K562 (cell line): ENCODE results near the gene CACNG1. TPM values are rescaled to one million over a fixed set of nuclear protein-coding genes. Genes with fewer than 3 reads are reported as not detected.

ENCODE experiments used
- ATAC-seq: fragments of 200-7000 bp; cut with Tn5 transposase; 3 replicates; pipeline ENCODE4 v1.9.1; 2020; ENCODE audit warnings: moderate library complexity
- BruUV-seq: library from RNA; stranded (reverse); fragments of 400-500 nt; replicated peaks from 2 replicates; lab custom pipeline; 2021; lab: Mats Ljungman, UMichigan
- CTCF ChIA-PET: fragments of 300-600 bp; formaldehyde crosslinking; extraction: SDS; loops from one replicate; lab custom pipeline; 2021; ENCODE audit warnings: low intra/inter-chr PET ratio; lab: Yijun Ruan, JAX
- POLR2A ChIA-PET: fragments of 300-600, 350-650 bp; sonication (Branson Sonifier 250); formaldehyde crosslinking; extraction: SDS; loops from one replicate; lab custom pipeline; 2021; ENCODE audit warnings: antibody characterized with exemption, inconsistent platforms; lab: Yijun Ruan, JAX
- DNase-seq, 4 experiments: peaks; one replicate each; pipeline versions ENCODE4 v3.0.0 to v3.0.0-alpha.2; 2011 to 2018; ENCODE audit warnings: low spot score in 3 of 4, mixed read lengths in 3 of 4; ENCODE audit errors: extremely low read depth in 1 of 4
- FAIRE-seq: peaks from 2 replicates; lab custom pipeline; 2011; peaks lifted over from hg19 to GRCh38; lab: Jason Lieb, UNC
- H2AFZ ChIP-seq: 2 replicates; pipeline ENCODE4 v1.6.0; 2011; ENCODE audit warnings: low read depth, low read length, control low read depth, inconsistent platforms
- H3K27ac ChIP-seq: fragments of 200-600 bp; 3 replicates; pipeline ENCODE4 v1.8.0; 2011; ENCODE audit warnings: low read depth, mild to moderate bottlenecking, control low read depth, inconsistent platforms, low read length, moderate library complexity, mixed read lengths; ENCODE audit errors: extremely low read depth
- H3K27me3 ChIP-seq, 2 experiments: fragments of 300-600 bp in 1 of 2; 2 replicates in 1 of 2; 3 replicates in 1 of 2; pipeline versions ENCODE4 v1.6.0 to v1.8.0; 2011; ENCODE audit warnings: inconsistent platforms in 2 of 2, low read length in 2 of 2, mild to moderate bottlenecking in 1 of 2, mixed read lengths in 1 of 2, moderate library complexity in 1 of 2; ENCODE audit not compliant: control insufficient read depth in 2 of 2, insufficient read depth in 2 of 2
- H3K36me3 ChIP-seq: fragments of 300-600 bp; 3 replicates; pipeline ENCODE4 v1.8.0; 2011; ENCODE audit warnings: mild to moderate bottlenecking, low read length, inconsistent platforms; ENCODE audit not compliant: control insufficient read depth, insufficient read depth
- H3K4me1 ChIP-seq, 2 experiments: fragments of 200-600 bp in 1 of 2; replicated peaks in 1 of 2; 2 replicates in 1 of 2; 3 replicates in 1 of 2; pipeline versions ENCODE4 v1.5.1 to v1.8.0; 2011; ENCODE audit warnings: inconsistent platforms in 2 of 2, low read length in 2 of 2, mild to moderate bottlenecking in 1 of 2, mixed read lengths in 1 of 2, moderate library complexity in 1 of 2; ENCODE audit not compliant: control insufficient read depth in 2 of 2, insufficient read depth in 2 of 2
- H3K4me2 ChIP-seq: 2 replicates; pipeline ENCODE4 v1.6.1; 2011; ENCODE audit warnings: low read length, control low read depth, inconsistent platforms, mixed read lengths; ENCODE audit not compliant: insufficient read depth
- H3K4me3 ChIP-seq: fragments of 200-600 bp; sonication (generic), shearing (Covaris generic); 2 replicates; pipeline ENCODE4 v1.5.1; 2016; ENCODE audit warnings: control low read depth, inconsistent platforms
- H3K79me2 ChIP-seq: fragments of 200-600 bp; 3 replicates; pipeline ENCODE4 v1.8.0; 2011; ENCODE audit warnings: low read length, inconsistent platforms; ENCODE audit not compliant: control insufficient read depth, insufficient read depth
- H3K9ac ChIP-seq, 2 experiments: 2 replicates each; pipeline versions ENCODE4 v1.6.0 to v1.6.1; 2011; ENCODE audit warnings: low read depth in 2 of 2, low read length in 2 of 2, control low read depth in 1 of 2, inconsistent platforms in 1 of 2, mild to moderate bottlenecking in 1 of 2, mixed read lengths in 1 of 2; ENCODE audit not compliant: insufficient read depth in 1 of 2
- H3K9me1 ChIP-seq: one replicate; pipeline ENCODE4 v1.6.0; 2011; ENCODE audit warnings: inconsistent platforms, mild to moderate bottlenecking, low read length, moderate library complexity; ENCODE audit not compliant: control insufficient read depth, insufficient read depth
- H3K9me3 ChIP-seq: replicated peaks from 2 replicates; pipeline ENCODE4 v1.5.1; 2011; ENCODE audit warnings: low read depth, low read length, inconsistent platforms; ENCODE audit not compliant: control insufficient read depth, insufficient read depth
- H4K20me1 ChIP-seq: replicated peaks from 2 replicates; pipeline ENCODE4 v1.6.1; 2011; ENCODE audit warnings: low read length, inconsistent platforms, mixed read lengths; ENCODE audit not compliant: control insufficient read depth, insufficient read depth
- AFF1 ChIP-seq, 2 experiments: fragments of 450-650 bp; IDR thresholded peaks; 2 replicates each; pipeline ENCODE4 v1.6.1; 2018; ENCODE audit warnings: mild to moderate bottlenecking in 2 of 2, low read depth in 1 of 2; ENCODE audit not compliant: partially characterized antibody in 2 of 2
- CBX8 ChIP-seq: fragments of 200-600 bp; sonication (generic); IDR thresholded peaks from 2 replicates; pipeline ENCODE4 v1.6.1; 2012; ENCODE audit warnings: borderline replicate concordance, mixed run types, low read depth, mild to moderate bottlenecking, moderate library complexity, mixed read lengths, low read length, control low read depth, inconsistent platforms; ENCODE audit not compliant: poor library complexity, severe bottlenecking; ENCODE audit errors: extremely low read depth
- CREBBP ChIP-seq: IDR thresholded peaks from one replicate; pipeline ENCODE4 v1.6.1; 2012; ENCODE audit warnings: low read depth, mild to moderate bottlenecking, control low read depth, inconsistent platforms, low read length
- DNMT1 ChIP-seq: fragments of 450-650 bp; IDR thresholded peaks from 2 replicates; pipeline ENCODE4 v1.6.1; 2016; ENCODE audit warnings: antibody characterized with exemption, mild to moderate bottlenecking
- FOXK1 ChIP-seq: sonication (generic); formaldehyde crosslinking; IDR thresholded peaks from 2 replicates; pipeline ENCODE4 v1.8.0; 2022; ENCODE audit warnings: missing genetic modification reagents, mild to moderate bottlenecking, borderline replicate concordance
- JUN ChIP-seq, 2 experiments: sonication (generic) in 1 of 2; formaldehyde crosslinking in 1 of 2; IDR thresholded peaks; 2 replicates each; pipeline versions ENCODE4 v1.6.1 to v1.8.0; 2012 to 2022; ENCODE audit warnings: borderline replicate concordance in 2 of 2, mild to moderate bottlenecking in 2 of 2, improper control_type of control experiment in 1 of 2, low read depth in 1 of 2, low read length in 1 of 2, missing genetic modification reagents in 1 of 2
- NR1H2 ChIP-seq: sonication (generic); formaldehyde crosslinking; IDR thresholded peaks from 2 replicates; pipeline ENCODE4 v1.4.0; 2020; ENCODE audit warnings: mild to moderate bottlenecking, missing genetic modification reagents
- PCBP1 ChIP-seq: fragments of 200-400 bp; formaldehyde crosslinking; IDR thresholded peaks from 2 replicates; pipeline ENCODE4 v1.6.1; 2018; ENCODE audit warnings: mild to moderate bottlenecking, low read depth, low read length; ENCODE audit not compliant: poor library complexity, severe bottlenecking
- RBM34 ChIP-seq: fragments of 200-400 bp; formaldehyde crosslinking; IDR thresholded peaks from 2 replicates; pipeline ENCODE4 v1.6.1; 2018; ENCODE audit warnings: low read length, borderline replicate concordance; ENCODE audit not compliant: insufficient read depth
- TGIF2 ChIP-seq: sonication (generic); formaldehyde crosslinking; IDR thresholded peaks from 2 replicates; pipeline ENCODE4 v1.8.1; 2022; ENCODE audit warnings: mild to moderate bottlenecking, missing genetic modification reagents, moderate library complexity
- WHSC1 ChIP-seq: IDR thresholded peaks from one replicate; pipeline ENCODE4 v1.6.1; 2012; ENCODE audit warnings: low read length, control low read depth, inconsistent platforms
- ZFP30 ChIP-seq: fragments of 250-450 bp; sonication (Bioruptor Pico); IDR thresholded peaks from 2 replicates; pipeline ENCODE4 v1.8.0; 2022; ENCODE audit warnings: moderate library complexity, mild to moderate bottlenecking, inconsistent platforms, borderline replicate concordance
- ZNF707 ChIP-seq: fragments of 250-450 bp; sonication (Bioruptor Pico); conservative IDR thresholded peaks from 2 replicates; pipeline ENCODE4 v1.8.0; 2022; ENCODE audit warnings: inconsistent platforms, mild to moderate bottlenecking, moderate library complexity
- ZNF75A ChIP-seq: fragments of 450-650 bp; formaldehyde crosslinking; IDR thresholded peaks from 2 replicates; pipeline ENCODE4 v1.4.0; 2020; ENCODE audit warnings: mild to moderate bottlenecking
- WGBS: fragments of 100-300 bp; shearing (Covaris generic); methylation state at CpG from one replicate; pipeline ENCODE4 v1.1.6; 2016; ENCODE audit warnings: low coverage, mixed read lengths; ENCODE audit not compliant: insufficient coverage; ENCODE audit errors: missing lambda C conversion rate; 5-methylcytosine and 5-hydroxymethylcytosine counted together
- in situ Hi-C: fragments of 300-500 bp; cut with MboI; formaldehyde crosslinking; loops from 4 replicates; pipeline ENCODE4 v1.15.0; 2018; ENCODE audit warnings: inconsistent platforms, mixed read lengths
- intact Hi-C: fragments of 100-400 bp; cut with micrococcal nuclease; formaldehyde crosslinking; loops from 2 replicates; pipeline ENCODE4 v1.14.2; 2022
- polyA plus RNA-seq, 8 experiments: library from polyadenylated mRNA; depleted of rRNA in 4 of 8; stranded (reverse) in 5 of 8; unstranded in 3 of 8; fragments of >200 nt; fragmentation: Nextera tagmentation in 2 of 8; fragmentation: Illumina TruSeq in 1 of 8; extraction: Ambion mirVana in 2 of 8; extraction: Trizol in 1 of 8; gene quantifications; 2 replicates each; pipeline versions ENCODE4 v1.2.1 to v1.2.3, GENCODE V29; 2011 to 2014; ENCODE audit warnings: inconsistent platforms in 1 of 8, missing spikeins in 1 of 8
- total RNA-seq, 7 experiments: library from RNA; depleted of rRNA in 6 of 7; stranded (reverse); fragments of >200 nt in 6 of 7; fragmentation: Illumina TruSeq in 2 of 7; extraction: Trizol in 2 of 7; gene quantifications; 2 replicates each; pipeline versions ENCODE4 v1.2.1 to v1.2.3, GENCODE V29; 2011 to 2021; ENCODE audit warnings: low replicate concordance in 1 of 7
- TF ChIP-seq, protein P1 (sequence below): sonication (generic); formaldehyde crosslinking; IDR thresholded peaks from 2 replicates; pipeline ENCODE4 v1.8.0; 2023; ENCODE audit warnings: mild to moderate bottlenecking, missing genetic modification reagents

The CACNG1 gene
- total and polyA plus RNA-seq, 9 of the 15 experiments (the other 6 are each of a cell fraction or from before 2014, with no cell fraction given) = not detected

GRCh38 chr17:67035131-67036083 lies 8.9 kb upstream of the CACNG1 start:
- no TSS peak for BruUV-seq
- CTCF ChIA-PET = no interaction called here
- H2AFZ ChIP-seq = no peak overlapping the region
- 1% methylated on average over 11 of the region's 11 CpGs for WGBS
- peaks cover 0 to 3% of the 10 kb centered on the region in 2 experiments; a peak in 2 of 5 replicates for H3K4me1 ChIP-seq
- H3K27ac ChIP-seq = no peak overlapping the region
- ATAC-seq (no peak), FAIRE-seq (no peak), DNase-seq (no peak)
- H3K9ac ChIP-seq = no peak overlapping the region
- H3K27me3 ChIP-seq = peaks cover 36 to 58% of the 10 kb centered on the region in 2 experiments
- H3K79me2 ChIP-seq = no peaks in the 10 kb centered on the region
- H3K9me1 ChIP-seq = no peaks in the 10 kb centered on the region
- POLR2A ChIA-PET = no interaction called here
- intact Hi-C loops = no loop called here
- no peak overlapping the region for H3K4me2 ChIP-seq
- H3K36me3 ChIP-seq = no peaks in the 10 kb centered on the region
- no peaks in the 10 kb centered on the region for H3K9me3 ChIP-seq
- in situ Hi-C loops = no loop called here
- no peaks in the 10 kb centered on the region for H4K20me1 ChIP-seq
- no peak overlapping the region for H3K4me3 ChIP-seq
- TF ChIP-seq ZFP30 (CRISPR knock-in tag) = no peak
- TF ChIP-seq DNMT1 = no peak
- TF ChIP-seq PCBP1 = no peak
- no peak for TF ChIP-seq ZNF707 (CRISPR knock-in tag)
- TF ChIP-seq, protein P1, sequence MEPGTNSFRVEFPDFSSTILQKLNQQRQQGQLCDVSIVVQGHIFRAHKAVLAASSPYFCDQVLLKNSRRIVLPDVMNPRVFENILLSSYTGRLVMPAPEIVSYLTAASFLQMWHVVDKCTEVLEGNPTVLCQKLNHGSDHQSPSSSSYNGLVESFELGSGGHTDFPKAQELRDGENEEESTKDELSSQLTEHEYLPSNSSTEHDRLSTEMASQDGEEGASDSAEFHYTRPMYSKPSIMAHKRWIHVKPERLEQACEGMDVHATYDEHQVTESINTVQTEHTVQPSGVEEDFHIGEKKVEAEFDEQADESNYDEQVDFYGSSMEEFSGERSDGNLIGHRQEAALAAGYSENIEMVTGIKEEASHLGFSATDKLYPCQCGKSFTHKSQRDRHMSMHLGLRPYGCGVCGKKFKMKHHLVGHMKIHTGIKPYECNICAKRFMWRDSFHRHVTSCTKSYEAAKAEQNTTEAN (CRISPR knock-in tag) = no peak
- no peak for TF ChIP-seq AFF1 (IDR thresholded peaks at IDR 0.05; ENCODE audit: low read depth in 1 of 2, partially characterized antibody in 2 of 2)
- TF ChIP-seq TGIF2 (CRISPR knock-in tag) = no peak
- TF ChIP-seq CREBBP = no peak
- TF ChIP-seq CBX8 = no peak
- TF ChIP-seq NR1H2 (CRISPR knock-in tag) = no peak
- TF ChIP-seq ZNF75A (CRISPR knock-in tag) = no peak
- TF ChIP-seq WHSC1 = no peak
- no peak for TF ChIP-seq JUN (IDR thresholded peaks at IDR 0.05; ENCODE audit: borderline replicate concordance, low read depth, low read length)
- TF ChIP-seq JUN (CRISPR knock-in tag; IDR thresholded peaks at IDR 0.05; ENCODE audit: borderline replicate concordance) = no peak
- no peak for TF ChIP-seq RBM34
- TF ChIP-seq FOXK1 = no peak
